ENCODE results near the gene PSME2. TPM values are rescaled to one million over a fixed set of nuclear protein-coding genes. Genes with fewer than 3 reads are reported as not detected.

PSME2 gene
- total and polyA plus RNA-seq, 2 of the 13 experiments (the other 11 are each of a cell fraction or from before 2014, with no cell fraction given): 332 to 716 TPM

GRCh38 chr14:24095271-24096068, 50.9 kb downstream of the PSME2 start (continued):
- TF ChIP-seq SMYD3 (CRISPR knock-in tag; IDR thresholded peaks at IDR 0.05) (peak; percentile 91; the same call in 1 of the 2 replicates), MXD4 (CRISPR knock-in tag; IDR thresholded peaks at IDR 0.05) (peak; percentile 99), POLR2AphosphoS5 (IDR thresholded peaks at IDR 0.05; ENCODE audit: low read depth, low read length) (peak; percentile 100), SRSF1 (optimal IDR thresholded peaks at IDR 0.05; ENCODE audit: low read depth, low read length) (peak; percentile 93), E2F5 (CRISPR knock-in tag; conservative IDR thresholded peaks at IDR 0.05) (no peak; the same call in 1 of the 2 replicates), GFI1 (CRISPR knock-in tag; IDR thresholded peaks at IDR 0.05; ENCODE audit: borderline replicate concordance) (no peak), GABPA (IDR thresholded peaks at IDR 0.05; ENCODE audit: low read depth, low read length) (no peak), GABPA (CRISPR knock-in tag; IDR thresholded peaks at IDR 0.05; ENCODE audit: low read depth) (no peak), FOXM1 (CRISPR knock-in tag; IDR thresholded peaks at IDR 0.05) (no peak; the same call in 1 of the 2 replicates), RNF2 (conservative IDR thresholded peaks at IDR 0.05; ENCODE audit: low read depth) (0 out of 2 replicates have a peak, but pooled peaks have one; percentile 55), ZNF251 (CRISPR knock-in tag; IDR thresholded peaks at IDR 0.05) (peak; percentile 97; the same call in 1 of the 2 replicates), ZNF431 (CRISPR knock-in tag; IDR thresholded peaks at IDR 0.05; ENCODE audit: borderline replicate concordance, low read depth) (no peak), ONECUT2 (CRISPR knock-in tag; IDR thresholded peaks at IDR 0.05) (peak; percentile 50), PRMT3 (CRISPR knock-in tag; IDR thresholded peaks at IDR 0.05; ENCODE audit: borderline replicate concordance, low read depth) (no peak), ZSCAN29 (CRISPR knock-in tag; conservative IDR thresholded peaks at IDR 0.05) (peak; percentile 96), HES4 (CRISPR knock-in tag; IDR thresholded peaks at IDR 0.05; ENCODE audit: borderline replicate concordance) (no peak), ZSCAN31 (CRISPR knock-in tag; IDR thresholded peaks at IDR 0.05; ENCODE audit: low read depth) (peak; percentile 90), IRX3 (CRISPR knock-in tag; IDR thresholded peaks at IDR 0.05; ENCODE audit: borderline replicate concordance, low read depth) (peak; percentile 97), POLR2A (IDR thresholded peaks at IDR 0.05; ENCODE audit: insufficient read depth in 1 of 2, low read depth in 2 of 2, low read length in 2 of 2) (peak in 1 of 2 experiments; percentile 98; a peak in 2 of 4 replicates), ZNF10 (CRISPR knock-in tag; IDR thresholded peaks at IDR 0.05; ENCODE audit: borderline replicate concordance, low read depth) (peak; percentile 51; the same call in 1 of the 2 replicates), ZNF530 (CRISPR knock-in tag; IDR thresholded peaks at IDR 0.05; ENCODE audit: low read depth) (no peak), ZKSCAN5 (CRISPR knock-in tag; IDR thresholded peaks at IDR 0.05) (peak; percentile 93)
- TF ChIP-seq, protein P1, sequence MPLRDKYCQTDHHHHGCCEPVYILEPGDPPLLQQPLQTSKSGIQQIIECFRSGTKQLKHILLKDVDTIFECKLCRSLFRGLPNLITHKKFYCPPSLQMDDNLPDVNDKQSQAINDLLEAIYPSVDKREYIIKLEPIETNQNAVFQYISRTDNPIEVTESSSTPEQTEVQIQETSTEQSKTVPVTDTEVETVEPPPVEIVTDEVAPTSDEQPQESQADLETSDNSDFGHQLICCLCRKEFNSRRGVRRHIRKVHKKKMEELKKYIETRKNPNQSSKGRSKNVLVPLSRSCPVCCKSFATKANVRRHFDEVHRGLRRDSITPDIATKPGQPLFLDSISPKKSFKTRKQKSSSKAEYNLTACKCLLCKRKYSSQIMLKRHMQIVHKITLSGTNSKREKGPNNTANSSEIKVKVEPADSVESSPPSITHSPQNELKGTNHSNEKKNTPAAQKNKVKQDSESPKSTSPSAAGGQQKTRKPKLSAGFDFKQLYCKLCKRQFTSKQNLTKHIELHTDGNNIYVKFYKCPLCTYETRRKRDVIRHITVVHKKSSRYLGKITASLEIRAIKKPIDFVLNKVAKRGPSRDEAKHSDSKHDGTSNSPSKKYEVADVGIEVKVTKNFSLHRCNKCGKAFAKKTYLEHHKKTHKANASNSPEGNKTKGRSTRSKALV (CRISPR knock-in tag; IDR thresholded peaks at IDR 0.05): peak; percentile 74
- TF ChIP-seq, protein P2, sequence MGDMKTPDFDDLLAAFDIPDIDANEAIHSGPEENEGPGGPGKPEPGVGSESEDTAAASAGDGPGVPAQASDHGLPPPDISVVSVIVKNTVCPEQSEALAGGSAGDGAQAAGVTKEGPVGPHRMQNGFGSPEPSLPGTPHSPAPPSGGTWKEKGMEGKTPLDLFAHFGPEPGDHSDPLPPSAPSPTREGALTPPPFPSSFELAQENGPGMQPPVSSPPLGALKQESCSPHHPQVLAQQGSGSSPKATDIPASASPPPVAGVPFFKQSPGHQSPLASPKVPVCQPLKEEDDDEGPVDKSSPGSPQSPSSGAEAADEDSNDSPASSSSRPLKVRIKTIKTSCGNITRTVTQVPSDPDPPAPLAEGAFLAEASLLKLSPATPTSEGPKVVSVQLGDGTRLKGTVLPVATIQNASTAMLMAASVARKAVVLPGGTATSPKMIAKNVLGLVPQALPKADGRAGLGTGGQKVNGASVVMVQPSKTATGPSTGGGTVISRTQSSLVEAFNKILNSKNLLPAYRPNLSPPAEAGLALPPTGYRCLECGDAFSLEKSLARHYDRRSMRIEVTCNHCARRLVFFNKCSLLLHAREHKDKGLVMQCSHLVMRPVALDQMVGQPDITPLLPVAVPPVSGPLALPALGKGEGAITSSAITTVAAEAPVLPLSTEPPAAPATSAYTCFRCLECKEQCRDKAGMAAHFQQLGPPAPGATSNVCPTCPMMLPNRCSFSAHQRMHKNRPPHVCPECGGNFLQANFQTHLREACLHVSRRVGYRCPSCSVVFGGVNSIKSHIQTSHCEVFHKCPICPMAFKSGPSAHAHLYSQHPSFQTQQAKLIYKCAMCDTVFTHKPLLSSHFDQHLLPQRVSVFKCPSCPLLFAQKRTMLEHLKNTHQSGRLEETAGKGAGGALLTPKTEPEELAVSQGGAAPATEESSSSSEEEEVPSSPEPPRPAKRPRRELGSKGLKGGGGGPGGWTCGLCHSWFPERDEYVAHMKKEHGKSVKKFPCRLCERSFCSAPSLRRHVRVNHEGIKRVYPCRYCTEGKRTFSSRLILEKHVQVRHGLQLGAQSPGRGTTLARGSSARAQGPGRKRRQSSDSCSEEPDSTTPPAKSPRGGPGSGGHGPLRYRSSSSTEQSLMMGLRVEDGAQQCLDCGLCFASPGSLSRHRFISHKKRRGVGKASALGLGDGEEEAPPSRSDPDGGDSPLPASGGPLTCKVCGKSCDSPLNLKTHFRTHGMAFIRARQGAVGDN (CRISPR knock-in tag; IDR thresholded peaks at IDR 0.05): peak; percentile 100
